ENCODE measurements around the gene TAS2R46. TPM values are rescaled to one million over a fixed set of nuclear protein-coding genes. Genes with fewer than 3 reads are reported as not detected.

TAS2R46 gene
- total RNA-seq, 2 donors from 2014 or later = 1.2 to 3.0 TPM

- TF ChIP-seq CTCF (IDR thresholded peaks at IDR 0.05) = no peak
- ATAC-seq (ENCODE audit: insufficient number of reproducible peaks, low FRiP score, low read depth) (no peak), DNase-seq (ENCODE audit: low spot score) (no peak)
- no peak within 1 kb of the TSS for H3K27ac ChIP-seq
- H3K4me1 ChIP-seq (ENCODE audit: control insufficient read depth in 1 of 2, low read depth in 2 of 2) = no peaks in the 10 kb centered on the region
- no peaks in the 10 kb centered on the region for H3K27me3 ChIP-seq (replicated peaks; ENCODE audit: insufficient read depth)
- H3K36me3 ChIP-seq = no peaks in the 10 kb centered on the region
- no peak within 1 kb of the TSS for H3K4me3 ChIP-seq
- H3K9me3 ChIP-seq = no peaks in the 10 kb centered on the region
These were observed 30.0 kb upstream of the TAS2R46 start, which contains the start of gene TAS2R43 for GRCh38 chr12:11092128-11092527. TAS2R43 (minus strand) TSS chr12:11092313; CDS start chr12:11092229, 84 bp downstream.

- H3K27ac ChIP-seq = no peak overlapping the region
- H3K4me1 ChIP-seq (ENCODE audit: control insufficient read depth in 1 of 2, low read depth in 2 of 2) = no peaks in the 10 kb centered on the region
- no peaks in the 10 kb centered on the region for H3K9me3 ChIP-seq
- no peak for DNase-seq (ENCODE audit: low spot score)
- no peaks in the 10 kb centered on the region for H3K27me3 ChIP-seq (replicated peaks; ENCODE audit: insufficient read depth)
- H3K36me3 ChIP-seq = no peaks in the 10 kb centered on the region
- TF ChIP-seq CTCF (IDR thresholded peaks at IDR 0.05) = no peak
- no peak overlapping the region for H3K4me3 ChIP-seq
- ATAC-seq (ENCODE audit: insufficient number of reproducible peaks, low FRiP score, low read depth) = no peak
These were observed 27.2 kb upstream of the TAS2R46 start for GRCh38 chr12:11089246-11089645.

- no peaks in the 10 kb centered on the region for H3K36me3 ChIP-seq
- no peak overlapping the region for H3K4me3 ChIP-seq
- no peaks in the 10 kb centered on the region for H3K27me3 ChIP-seq (replicated peaks; ENCODE audit: insufficient read depth)
- H3K4me1 ChIP-seq (ENCODE audit: control insufficient read depth in 1 of 2, low read depth in 2 of 2) = no peaks in the 10 kb centered on the region
- H3K9me3 ChIP-seq = no peaks in the 10 kb centered on the region
- H3K27ac ChIP-seq = no peak overlapping the region
- no peak for ATAC-seq (ENCODE audit: insufficient number of reproducible peaks, low FRiP score, low read depth)
- no peak for DNase-seq (ENCODE audit: low spot score)
- no peak for TF ChIP-seq CTCF (IDR thresholded peaks at IDR 0.05)
These were observed 23.3 kb upstream of the TAS2R46 start for GRCh38 chr12:11085419-11085818.

- DNase-seq (ENCODE audit: low spot score) = no peak
- H3K27me3 ChIP-seq (replicated peaks; ENCODE audit: insufficient read depth) = no peaks in the 10 kb centered on the region
- H3K4me1 ChIP-seq (ENCODE audit: control insufficient read depth in 1 of 2, low read depth in 2 of 2) = no peaks in the 10 kb centered on the region
- H3K36me3 ChIP-seq = no peaks in the 10 kb centered on the region
- no peaks in the 10 kb centered on the region for H3K9me3 ChIP-seq
- TF ChIP-seq CTCF (IDR thresholded peaks at IDR 0.05) = no peak
- H3K27ac ChIP-seq = no peak overlapping the region
- no peak overlapping the region for H3K4me3 ChIP-seq
- ATAC-seq (ENCODE audit: insufficient number of reproducible peaks, low FRiP score, low read depth) = no peak
These were observed 19.9 kb upstream of the TAS2R46 start for GRCh38 chr12:11081987-11082386.

- no peak overlapping the region for H3K27ac ChIP-seq
- no peak for DNase-seq (ENCODE audit: low spot score)
- no peaks in the 10 kb centered on the region for H3K27me3 ChIP-seq (replicated peaks; ENCODE audit: insufficient read depth)
- H3K36me3 ChIP-seq = no peaks in the 10 kb centered on the region
- no peak overlapping the region for H3K4me3 ChIP-seq
- no peak for ATAC-seq (ENCODE audit: insufficient number of reproducible peaks, low FRiP score, low read depth)
- no peak for TF ChIP-seq CTCF (IDR thresholded peaks at IDR 0.05)
- no peaks in the 10 kb centered on the region for H3K9me3 ChIP-seq
- no peaks in the 10 kb centered on the region for H3K4me1 ChIP-seq (ENCODE audit: control insufficient read depth in 1 of 2, low read depth in 2 of 2)
These were observed 16.2 kb upstream of the TAS2R46 start for GRCh38 chr12:11078246-11078645.
